Measurements from ENCODE around the gene CTDP1. TPM values are rescaled to one million over a fixed set of nuclear protein-coding genes. Genes with fewer than 3 reads are reported as not detected.

The CTDP1 gene, protein sequence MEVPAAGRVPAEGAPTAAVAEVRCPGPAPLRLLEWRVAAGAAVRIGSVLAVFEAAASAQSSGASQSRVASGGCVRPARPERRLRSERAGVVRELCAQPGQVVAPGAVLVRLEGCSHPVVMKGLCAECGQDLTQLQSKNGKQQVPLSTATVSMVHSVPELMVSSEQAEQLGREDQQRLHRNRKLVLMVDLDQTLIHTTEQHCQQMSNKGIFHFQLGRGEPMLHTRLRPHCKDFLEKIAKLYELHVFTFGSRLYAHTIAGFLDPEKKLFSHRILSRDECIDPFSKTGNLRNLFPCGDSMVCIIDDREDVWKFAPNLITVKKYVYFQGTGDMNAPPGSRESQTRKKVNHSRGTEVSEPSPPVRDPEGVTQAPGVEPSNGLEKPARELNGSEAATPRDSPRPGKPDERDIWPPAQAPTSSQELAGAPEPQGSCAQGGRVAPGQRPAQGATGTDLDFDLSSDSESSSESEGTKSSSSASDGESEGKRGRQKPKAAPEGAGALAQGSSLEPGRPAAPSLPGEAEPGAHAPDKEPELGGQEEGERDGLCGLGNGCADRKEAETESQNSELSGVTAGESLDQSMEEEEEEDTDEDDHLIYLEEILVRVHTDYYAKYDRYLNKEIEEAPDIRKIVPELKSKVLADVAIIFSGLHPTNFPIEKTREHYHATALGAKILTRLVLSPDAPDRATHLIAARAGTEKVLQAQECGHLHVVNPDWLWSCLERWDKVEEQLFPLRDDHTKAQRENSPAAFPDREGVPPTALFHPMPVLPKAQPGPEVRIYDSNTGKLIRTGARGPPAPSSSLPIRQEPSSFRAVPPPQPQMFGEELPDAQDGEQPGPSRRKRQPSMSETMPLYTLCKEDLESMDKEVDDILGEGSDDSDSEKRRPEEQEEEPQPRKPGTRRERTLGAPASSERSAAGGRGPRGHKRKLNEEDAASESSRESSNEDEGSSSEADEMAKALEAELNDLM
- total RNA-seq, result 18.5 and 34.9 TPM in 2 replicates

DNA sequence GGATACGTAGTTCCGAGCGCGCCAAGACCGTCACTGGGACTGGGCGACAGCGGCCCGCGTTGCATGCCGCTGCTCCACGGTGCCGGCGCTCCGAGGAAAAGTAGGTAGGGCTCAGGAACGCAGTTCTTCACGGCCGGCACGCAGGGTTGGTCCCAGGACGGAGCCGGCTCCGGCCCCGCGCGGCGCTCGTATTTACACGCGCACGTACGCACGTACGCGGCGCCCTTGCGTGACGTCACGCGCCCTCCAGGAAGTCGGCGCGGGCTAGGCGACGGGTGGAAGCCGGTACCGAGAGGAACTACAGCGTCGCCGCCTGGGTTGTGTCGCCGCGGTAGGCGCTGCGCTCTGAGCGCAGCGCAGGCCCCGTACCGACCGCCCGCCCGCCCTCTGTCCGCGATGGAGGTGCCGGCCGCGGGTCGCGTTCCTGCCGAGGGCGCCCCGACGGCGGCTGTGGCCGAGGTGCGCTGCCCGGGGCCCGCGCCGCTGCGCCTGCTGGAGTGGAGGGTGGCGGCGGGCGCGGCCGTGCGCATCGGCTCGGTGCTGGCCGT, at the start of gene CTDP1:
TSS of gene CTDP1 (plus strand) at position 252 of the 548 bp plus-strand sequence. CDS start at position 397, 145 bp downstream.

DNA sequence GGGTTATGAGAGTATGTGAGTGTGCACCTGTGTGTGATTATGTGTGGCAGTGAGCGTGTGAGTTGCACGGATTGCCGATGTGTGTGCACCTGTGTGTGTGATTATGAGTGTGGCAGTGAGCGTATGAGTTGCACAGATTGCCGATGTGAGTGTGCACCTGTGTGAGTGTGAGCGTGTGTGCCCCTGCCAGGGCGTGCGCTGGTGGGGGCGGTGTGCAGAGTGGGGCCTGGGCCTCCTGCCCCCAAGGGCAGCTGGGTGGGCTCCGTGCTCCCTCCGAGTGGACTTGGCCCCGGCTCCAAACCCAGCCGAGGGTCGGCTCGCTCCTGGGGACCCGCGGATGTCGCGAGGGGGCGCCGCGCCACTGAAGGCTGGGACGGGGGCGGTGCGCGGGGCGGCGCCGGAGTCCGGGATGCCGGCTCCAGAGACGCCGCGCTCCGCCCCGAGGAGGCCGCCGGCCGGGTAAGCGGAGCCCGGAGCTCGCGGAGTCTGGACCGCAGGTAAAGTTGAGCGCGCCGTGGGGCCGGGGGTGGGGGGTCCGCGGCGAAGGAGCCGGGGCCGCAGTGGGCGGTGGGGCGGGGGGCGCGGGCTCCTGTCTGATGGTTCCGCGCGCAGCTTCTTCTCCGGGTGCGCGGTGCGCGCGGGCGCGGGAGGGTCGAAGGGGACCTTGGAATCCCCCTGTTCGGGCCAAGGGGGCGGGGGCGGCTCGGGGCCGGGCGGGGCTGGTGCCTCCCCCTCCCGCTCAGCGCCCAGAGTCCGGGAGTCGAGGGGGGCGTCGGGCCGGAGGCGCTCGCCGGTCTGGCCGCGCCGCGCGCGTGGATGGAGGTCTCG, 118.1 kb downstream of the CTDP1 start, which contains the start of gene KCNG2:
TSS of gene KCNG2 (plus strand) at position 421 of the 828 bp plus-strand sequence. CDS start 65,730 bp downstream, outside the sequence.

Other genes with a start within 250 kb of the CTDP1 start
- gene KCNG2, start 118.1 kb downstream of the CTDP1 start, total RNA-seq, result not detected in 2 replicates